Astrocyte (in vitro differentiated cells and primary cell): Measurements from ENCODE around the gene ULK1. TPM values are rescaled to one million over a fixed set of nuclear protein-coding genes. Genes with fewer than 3 reads are reported as not detected.
A peak's percentile ranks its signal among the peaks of the same experiment; 100 is the strongest.

Experiments
- DNase-seq: peaks from one replicate; pipeline ENCODE4 v3.0.0-alpha.2; 2010; ENCODE audit warnings: low read depth
- FAIRE-seq: peaks from 2 replicates; lab custom pipeline; 2011; peaks lifted over from hg19 to GRCh38; lab: Jason Lieb, UNC
- H2AFZ ChIP-seq: 2 replicates; pipeline ENCODE4 v1.6.0; 2012; ENCODE audit warnings: low read depth, low read length, inconsistent platforms
- H3K27ac ChIP-seq: 2 replicates; pipeline ENCODE4 v1.5.1; 2011; ENCODE audit warnings: low read depth, low read length, inconsistent platforms
- H3K27me3 ChIP-seq: 2 replicates; pipeline ENCODE4 v1.6.0; 2011; ENCODE audit warnings: low read length, inconsistent platforms; ENCODE audit not compliant: insufficient read depth
- H3K36me3 ChIP-seq: 2 replicates; pipeline ENCODE4 v1.5.1; 2011; ENCODE audit warnings: low read length, inconsistent platforms; ENCODE audit not compliant: insufficient read depth
- H3K4me1 ChIP-seq: 2 replicates; pipeline ENCODE4 v1.5.1; 2011; ENCODE audit warnings: low read length, inconsistent platforms; ENCODE audit not compliant: insufficient read depth
- H3K4me2 ChIP-seq: 2 replicates; pipeline ENCODE4 v1.6.0; 2012; ENCODE audit warnings: low read length, inconsistent platforms
- H3K4me3 ChIP-seq: 2 replicates; pipeline ENCODE4 v1.5.1; 2011; ENCODE audit warnings: low read depth, mild to moderate bottlenecking, low read length, inconsistent platforms; ENCODE audit not compliant: insufficient read depth
- H3K79me2 ChIP-seq: 2 replicates; pipeline ENCODE4 v1.6.0; 2012; ENCODE audit warnings: mild to moderate bottlenecking, low read length, inconsistent platforms; ENCODE audit not compliant: insufficient read depth
- H3K9ac ChIP-seq: 2 replicates; pipeline ENCODE4 v1.6.0; 2012; ENCODE audit warnings: mild to moderate bottlenecking, low read length, inconsistent platforms
- H3K9me3 ChIP-seq: 2 replicates; pipeline ENCODE4 v1.5.1; 2012; ENCODE audit warnings: low read depth, mild to moderate bottlenecking, low read length, inconsistent platforms; ENCODE audit not compliant: insufficient read depth
- H4K20me1 ChIP-seq: 2 replicates; pipeline ENCODE4 v1.6.0; 2012; ENCODE audit warnings: low read length, inconsistent platforms; ENCODE audit not compliant: insufficient read depth
- H3K27ac Mint-ChIP-seq: one replicate; pipeline ENCODE4 v1.8.0; 2021; ENCODE audit warnings: mild to moderate bottlenecking, mixed read lengths; ENCODE audit not compliant: unreplicated experiment
- H3K27me3 Mint-ChIP-seq: one replicate; pipeline ENCODE4 v1.8.0; 2021; ENCODE audit warnings: low read depth, mixed read lengths; ENCODE audit not compliant: unreplicated experiment
- H3K36me3 Mint-ChIP-seq: one replicate; pipeline ENCODE4 v1.8.0; 2021; ENCODE audit warnings: low read depth, mixed read lengths; ENCODE audit not compliant: unreplicated experiment
- H3K4me1 Mint-ChIP-seq: one replicate; pipeline ENCODE4 v1.8.0; 2021; ENCODE audit warnings: low read depth, mixed read lengths; ENCODE audit not compliant: unreplicated experiment
- H3K4me3 Mint-ChIP-seq: one replicate; pipeline ENCODE4 v1.8.0; 2021; ENCODE audit warnings: mild to moderate bottlenecking, moderate library complexity, mixed read lengths; ENCODE audit not compliant: unreplicated experiment
- H3K9me3 Mint-ChIP-seq: one replicate; pipeline ENCODE4 v1.8.0; 2021; ENCODE audit warnings: mild to moderate bottlenecking, mixed read lengths; ENCODE audit not compliant: unreplicated experiment
- EZH2 ChIP-seq: IDR thresholded peaks from 2 replicates; pipeline ENCODE4 v1.6.1; 2012; ENCODE audit warnings: mild to moderate bottlenecking, low read length, inconsistent platforms; ENCODE audit not compliant: insufficient read depth
- total RNA-seq: library from RNA; stranded (reverse); gene quantifications from 2 replicates; pipeline ENCODE4 v1.2.1, GENCODE V29; 2021
- TF ChIP-seq, protein P1 (sequence below): IDR thresholded peaks from 2 replicates; pipeline ENCODE4 v1.5.1; 2011; ENCODE audit warnings: low read depth, mild to moderate bottlenecking, inconsistent platforms, low read length, moderate library complexity; ENCODE audit not compliant: insufficient read depth

The ULK1 gene
- total RNA-seq, 1 donor from 2014 or later, result 51.8 TPM

DNA sequence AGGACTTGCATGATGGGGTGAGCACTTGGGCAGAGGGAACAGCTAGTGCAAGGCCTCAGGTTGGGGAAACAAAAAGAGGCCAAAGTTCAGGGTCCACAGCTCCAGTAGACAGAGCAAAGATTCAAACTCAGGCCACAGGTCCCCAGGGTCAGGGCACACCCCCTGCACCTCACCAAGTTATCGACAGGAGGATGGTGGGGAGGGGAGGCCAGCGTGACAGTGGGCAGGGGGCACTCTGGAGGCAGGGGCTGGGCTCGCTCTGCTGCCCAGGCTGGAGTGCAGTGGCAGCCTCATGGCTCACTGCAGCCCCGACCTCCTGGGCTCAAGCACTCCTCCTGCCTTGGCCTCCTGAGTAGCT is 32.4 kb upstream of the ULK1 start:
- Mint-ChIP-seq H3K27me3 (peaks cover 7% of the 10 kb centered on the region), H3K4me1 (peaks cover 26% of the 10 kb centered on the region), H3K9me3 (no peaks in the 10 kb centered on the region), H3K27ac (no peak overlapping the region), H3K36me3 (no peaks in the 10 kb centered on the region), H3K4me3 (no peak overlapping the region)
- Histone ChIP-seq H3K9me3 (no peaks in the 10 kb centered on the region), H3K4me1 (peaks cover 19% of the 10 kb centered on the region), H3K27me3 (no peaks in the 10 kb centered on the region), H3K4me3 (no peak overlapping the region), H3K27ac (no peak overlapping the region), H3K9ac (no peak overlapping the region), H2AFZ (no peak overlapping the region), H3K79me2 (no peaks in the 10 kb centered on the region), H4K20me1 (no peaks in the 10 kb centered on the region), H3K36me3 (no peaks in the 10 kb centered on the region), H3K4me2 (no peak overlapping the region)
- no peak for TF ChIP-seq EZH2
- TF ChIP-seq, protein P1, sequence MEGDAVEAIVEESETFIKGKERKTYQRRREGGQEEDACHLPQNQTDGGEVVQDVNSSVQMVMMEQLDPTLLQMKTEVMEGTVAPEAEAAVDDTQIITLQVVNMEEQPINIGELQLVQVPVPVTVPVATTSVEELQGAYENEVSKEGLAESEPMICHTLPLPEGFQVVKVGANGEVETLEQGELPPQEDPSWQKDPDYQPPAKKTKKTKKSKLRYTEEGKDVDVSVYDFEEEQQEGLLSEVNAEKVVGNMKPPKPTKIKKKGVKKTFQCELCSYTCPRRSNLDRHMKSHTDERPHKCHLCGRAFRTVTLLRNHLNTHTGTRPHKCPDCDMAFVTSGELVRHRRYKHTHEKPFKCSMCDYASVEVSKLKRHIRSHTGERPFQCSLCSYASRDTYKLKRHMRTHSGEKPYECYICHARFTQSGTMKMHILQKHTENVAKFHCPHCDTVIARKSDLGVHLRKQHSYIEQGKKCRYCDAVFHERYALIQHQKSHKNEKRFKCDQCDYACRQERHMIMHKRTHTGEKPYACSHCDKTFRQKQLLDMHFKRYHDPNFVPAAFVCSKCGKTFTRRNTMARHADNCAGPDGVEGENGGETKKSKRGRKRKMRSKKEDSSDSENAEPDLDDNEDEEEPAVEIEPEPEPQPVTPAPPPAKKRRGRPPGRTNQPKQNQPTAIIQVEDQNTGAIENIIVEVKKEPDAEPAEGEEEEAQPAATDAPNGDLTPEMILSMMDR, result no peak
- DNase-seq (no peak), FAIRE-seq (no peak)

DNA sequence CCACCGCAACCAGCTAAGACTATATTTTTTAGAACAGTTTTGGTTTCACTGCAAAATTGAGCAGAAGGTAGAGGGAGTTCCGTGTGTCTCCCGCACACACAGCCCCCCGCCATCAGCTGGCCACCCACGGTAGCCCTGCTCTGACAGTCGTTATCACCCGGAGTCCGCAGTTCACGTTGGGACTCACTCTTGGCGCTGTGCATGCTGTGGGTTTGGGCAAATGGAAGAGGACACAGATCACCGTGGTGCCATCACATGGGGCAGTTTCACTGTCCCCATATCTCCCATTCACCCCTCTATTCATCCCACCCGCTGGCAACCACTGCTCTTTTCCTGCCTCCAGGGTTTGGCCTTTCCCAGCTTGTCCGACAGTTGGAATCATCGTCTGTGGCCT is 31.8 kb upstream of the ULK1 start:
- H3K4me1 Mint-ChIP-seq, result peaks cover 26% of the 10 kb centered on the region
- peak overlapping the region; percentile 65 for H3K4me2 ChIP-seq
- H3K9ac ChIP-seq, result no peak overlapping the region
- DNase-seq (no peak), FAIRE-seq (no peak)
- peaks cover 19% of the 10 kb centered on the region for H3K4me1 ChIP-seq
- H4K20me1 ChIP-seq, result no peaks in the 10 kb centered on the region
- H3K9me3 Mint-ChIP-seq, result no peaks in the 10 kb centered on the region
- no peaks in the 10 kb centered on the region for H3K9me3 ChIP-seq
- no peak overlapping the region for H3K4me3 ChIP-seq
- peaks cover 1% of the 10 kb centered on the region for H3K27me3 Mint-ChIP-seq
- no peaks in the 10 kb centered on the region for H3K79me2 ChIP-seq
- no peak overlapping the region for H3K27ac ChIP-seq
- no peak overlapping the region for H3K4me3 Mint-ChIP-seq
- H2AFZ ChIP-seq, result peak overlapping the region; percentile 12
- H3K36me3 ChIP-seq, result no peaks in the 10 kb centered on the region
- no peaks in the 10 kb centered on the region for H3K36me3 Mint-ChIP-seq
- peak overlapping the region; percentile 48 for H3K27ac Mint-ChIP-seq
- no peaks in the 10 kb centered on the region for H3K27me3 ChIP-seq
- TF ChIP-seq, protein P1, result no peak

DNA sequence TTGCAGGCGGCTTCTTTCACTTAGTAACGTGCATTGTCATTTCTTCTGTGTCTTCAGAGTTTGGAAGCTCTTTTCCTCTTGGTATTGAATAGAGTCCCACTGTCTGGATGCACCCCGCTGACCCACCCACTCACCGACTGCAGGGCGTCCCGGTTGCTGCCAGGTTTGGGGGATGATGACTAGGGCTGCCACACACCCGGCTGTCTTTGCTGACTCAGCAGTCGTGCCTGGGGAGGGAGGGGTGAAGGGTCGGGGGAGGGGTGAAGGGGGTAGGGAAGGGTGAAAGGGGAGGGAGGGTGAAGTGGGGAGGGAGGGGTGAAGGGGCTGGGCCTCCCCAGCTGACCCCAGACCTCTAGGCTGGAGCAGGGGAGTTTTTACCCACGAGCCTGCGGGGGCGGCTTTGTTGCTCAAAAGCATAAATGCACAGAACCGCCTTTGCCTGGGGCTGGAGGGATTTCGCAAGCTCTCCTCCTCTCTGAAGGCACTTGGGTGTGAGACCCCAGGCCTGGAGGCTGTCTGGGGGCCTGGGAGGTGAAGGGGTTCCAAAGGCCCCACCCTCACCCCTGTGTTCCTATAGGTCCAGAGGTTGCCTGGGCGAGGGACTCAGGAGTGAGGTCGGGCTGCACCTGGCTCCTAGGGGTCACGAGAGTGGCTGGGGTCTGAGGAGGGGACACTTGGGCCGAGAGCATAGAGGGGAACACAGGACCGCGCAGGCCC is 31.3 kb upstream of the ULK1 start:
- Mint-ChIP-seq H3K4me1 (peaks cover 26% of the 10 kb centered on the region), H3K36me3 (no peaks in the 10 kb centered on the region), H3K9me3 (no peaks in the 10 kb centered on the region), H3K4me3 (no peak overlapping the region), H3K27me3 (no peaks in the 10 kb centered on the region), H3K27ac (peak overlapping the region; percentile 48)
- Histone ChIP-seq H3K4me2 (peak overlapping the region; percentile 65), H3K27ac (no peak overlapping the region), H3K9me3 (no peaks in the 10 kb centered on the region), H3K4me1 (peaks cover 19% of the 10 kb centered on the region), H3K27me3 (no peaks in the 10 kb centered on the region), H4K20me1 (no peaks in the 10 kb centered on the region), H3K9ac (no peak overlapping the region), H3K36me3 (no peaks in the 10 kb centered on the region), H3K4me3 (no peak overlapping the region), H2AFZ (peak overlapping the region; percentile 12), H3K79me2 (no peaks in the 10 kb centered on the region)
- DNase-seq (peak; percentile 11), FAIRE-seq (no peak)
- TF ChIP-seq, protein P1, result no peak
- TF ChIP-seq EZH2, result no peak
